HFFc6 (cell line): Measurements from ENCODE around the gene FAT2. TPM values are rescaled to one million over a fixed set of nuclear protein-coding genes. Genes with fewer than 3 reads are reported as not detected.

Experiments
- DNase-seq: peaks from one replicate; pipeline ENCODE4 v3.0.0-alpha.2; 2018
- H3K27ac Mint-ChIP-seq: 2 replicates; pipeline ENCODE4 v1.8.0; 2020; ENCODE audit warnings: mild to moderate bottlenecking, mixed read lengths
- H3K27me3 Mint-ChIP-seq: 2 replicates; pipeline ENCODE4 v1.8.0; 2021; ENCODE audit warnings: mild to moderate bottlenecking, moderate library complexity, mixed read lengths; ENCODE audit not compliant: insufficient read depth
- H3K36me3 Mint-ChIP-seq: 2 replicates; pipeline ENCODE4 v1.8.0; 2021; ENCODE audit warnings: low read depth, mixed read lengths
- H3K4me1 Mint-ChIP-seq: 2 replicates; pipeline ENCODE4 v1.8.0; 2020; ENCODE audit warnings: low read depth, mixed read lengths
- H3K4me3 Mint-ChIP-seq: 2 replicates; pipeline ENCODE4 v1.8.0; 2020; ENCODE audit warnings: mild to moderate bottlenecking, moderate library complexity, mixed read lengths
- H3K9me3 Mint-ChIP-seq: 2 replicates; pipeline ENCODE4 v1.8.0; 2020; ENCODE audit warnings: mild to moderate bottlenecking, mixed read lengths
- CTCF ChIP-seq: fragments of 200-600 bp; sonication (generic); IDR thresholded peaks from 2 replicates; pipeline ENCODE4 v1.5.0; 2021; ENCODE audit warnings: antibody characterized with exemption, mild to moderate bottlenecking
- total RNA-seq, 6 experiments: library from RNA; stranded (reverse); fragmentation: NEBNext Ultra II Directional; extraction: Animal tissue kit (Norgen Biotek cat#: 25700); gene quantifications; 2 replicates in 1 of 6; 3 replicates in 5 of 6; pipeline ENCODE4 v1.2.3, GENCODE V29; 2021

The FAT2 gene
- total RNA-seq, 6 experiments from 2014 or later = not detected

- Mint-ChIP-seq H3K9me3 (no peaks in the 10 kb centered on the region), H3K4me3 (no peak overlapping the region), H3K27me3 (peaks cover 45% of the 10 kb centered on the region), H3K4me1 (no peaks in the 10 kb centered on the region), H3K27ac (no peak overlapping the region), H3K36me3 (no peaks in the 10 kb centered on the region)
- DNase-seq = no peak
- no peak for TF ChIP-seq CTCF
These were observed 27.8 kb upstream of the FAT2 start for GRCh38 chr5:151618907-151619306.

GRCh38 chr5:151617841-151618710 lies 26.9 kb upstream of the FAT2 start:
- Mint-ChIP-seq H3K27ac (no peak overlapping the region), H3K27me3 (peaks cover 45% of the 10 kb centered on the region), H3K9me3 (no peaks in the 10 kb centered on the region), H3K4me3 (no peak overlapping the region), H3K4me1 (no peaks in the 10 kb centered on the region), H3K36me3 (no peaks in the 10 kb centered on the region)
- TF ChIP-seq CTCF = no peak
- no peak for DNase-seq

- no peaks in the 10 kb centered on the region for H3K9me3 Mint-ChIP-seq
- H3K4me3 Mint-ChIP-seq = no peak overlapping the region
- H3K36me3 Mint-ChIP-seq = no peaks in the 10 kb centered on the region
- no peaks in the 10 kb centered on the region for H3K4me1 Mint-ChIP-seq
- no peak for DNase-seq
- peaks cover 40% of the 10 kb centered on the region for H3K27me3 Mint-ChIP-seq
- no peak for TF ChIP-seq CTCF
- no peak overlapping the region for H3K27ac Mint-ChIP-seq
These were observed 26.3 kb upstream of the FAT2 start for GRCh38 chr5:151617383-151617840.

- Mint-ChIP-seq H3K36me3 (no peaks in the 10 kb centered on the region), H3K9me3 (no peaks in the 10 kb centered on the region), H3K27me3 (peaks cover 35% of the 10 kb centered on the region), H3K4me1 (no peaks in the 10 kb centered on the region), H3K27ac (no peak overlapping the region), H3K4me3 (no peak overlapping the region)
- no peak for DNase-seq
- no peak for TF ChIP-seq CTCF
These were observed 24.3 kb upstream of the FAT2 start for GRCh38 chr5:151615431-151615830.

GRCh38 chr5:151614565-151614964 lies 23.4 kb upstream of the FAT2 start:
- DNase-seq = no peak
- Mint-ChIP-seq H3K27ac (no peak overlapping the region), H3K27me3 (peaks cover 30% of the 10 kb centered on the region), H3K36me3 (no peaks in the 10 kb centered on the region), H3K9me3 (no peaks in the 10 kb centered on the region), H3K4me3 (no peak overlapping the region), H3K4me1 (no peaks in the 10 kb centered on the region)
- TF ChIP-seq CTCF = no peak
